PC-3 (cell line): ENCODE results near the gene ZHX3.

Experiments used
- CTCF ChIP-seq: fragments of 300-600 bp; sonication (generic); conservative IDR thresholded peaks from 2 replicates; pipeline ENCODE4 v1.5.1; 2017; ENCODE audit warnings: antibody characterized with exemption, low read depth, mild to moderate bottlenecking, low read length
- EZH2 ChIP-seq: fragments of 300-600 bp; sonication (generic); IDR thresholded peaks from one replicate; pipeline ENCODE4 v1.6.1; 2017; ENCODE audit warnings: antibody characterized with exemption, mild to moderate bottlenecking, low read length; ENCODE audit not compliant: unreplicated experiment

DNA sequence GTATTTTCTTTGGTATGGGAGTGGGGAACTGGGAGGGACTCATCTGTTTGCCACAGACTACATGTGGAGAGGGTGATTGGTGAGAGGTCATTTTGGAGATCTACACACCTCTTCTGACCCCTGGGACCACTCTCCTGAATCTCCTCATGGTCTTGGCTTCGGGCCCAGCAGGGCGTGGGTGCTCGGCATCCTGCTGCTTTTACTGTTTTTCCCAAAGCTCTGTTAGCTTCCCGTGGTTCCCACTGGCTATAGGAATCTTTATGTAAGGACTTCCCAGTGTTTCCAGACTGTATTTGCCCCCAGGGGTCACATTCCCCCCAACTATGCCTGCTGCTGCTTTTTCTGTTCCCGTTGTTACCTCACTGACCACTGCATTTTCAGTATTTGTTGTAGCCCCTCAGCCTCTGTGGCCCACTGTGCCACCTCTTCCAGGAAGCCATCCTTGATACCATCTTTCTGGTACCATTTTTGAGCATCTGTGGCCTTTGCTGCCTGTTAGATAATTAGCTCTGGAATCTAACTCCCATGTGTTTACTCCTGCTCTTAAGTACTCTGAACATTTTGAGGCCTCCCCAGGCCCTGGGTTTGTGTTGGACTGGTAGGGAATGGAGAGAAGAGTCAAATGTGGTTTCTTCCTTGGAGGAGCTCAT is 165.3 kb downstream of the ZHX3 start:
- TF ChIP-seq CTCF: no peak
- no peak for TF ChIP-seq EZH2
